Calu3 (cell line): Measurements from ENCODE around the gene CC2D1A. TPM values are rescaled to one million over a fixed set of nuclear protein-coding genes. Genes with fewer than 3 reads are reported as not detected.

Experiments used
- BruUV-seq: library from RNA; stranded (reverse); fragments of 400-500 nt; replicated peaks from 2 replicates; lab custom pipeline; 2021; lab: Mats Ljungman, UMichigan
- CTCF ChIA-PET: fragments of 300-600 bp; sonication (Branson Sonifier 250); formaldehyde crosslinking; loops from one replicate; lab custom pipeline; 2022; ENCODE audit warnings: antibody characterized with exemption; lab: Charles Lee
- DNase-seq: peaks from one replicate; pipeline ENCODE4 v3.0.0; 2022
- H3K27ac Mint-ChIP-seq: one replicate; pipeline ENCODE4 v1.8.0; 2022; ENCODE audit warnings: mixed read lengths; ENCODE audit not compliant: unreplicated experiment
- H3K27me3 Mint-ChIP-seq: one replicate; pipeline ENCODE4 v1.8.0; 2022; ENCODE audit warnings: mixed read lengths; ENCODE audit not compliant: unreplicated experiment
- H3K36me3 Mint-ChIP-seq: one replicate; pipeline ENCODE4 v1.8.0; 2022; ENCODE audit warnings: mild to moderate bottlenecking, moderate library complexity, mixed read lengths; ENCODE audit not compliant: insufficient read depth, unreplicated experiment
- H3K4me1 Mint-ChIP-seq: one replicate; pipeline ENCODE4 v1.8.0; 2022; ENCODE audit warnings: mild to moderate bottlenecking, low read depth, mixed read lengths; ENCODE audit not compliant: unreplicated experiment
- H3K4me3 Mint-ChIP-seq: one replicate; pipeline ENCODE4 v1.8.0; 2022; ENCODE audit warnings: mild to moderate bottlenecking, low read depth, moderate library complexity, mixed read lengths; ENCODE audit not compliant: unreplicated experiment
- H3K9me3 Mint-ChIP-seq: one replicate; pipeline ENCODE4 v1.8.0; 2022; ENCODE audit warnings: low read depth, mixed read lengths; ENCODE audit not compliant: unreplicated experiment
- intact Hi-C: fragments of 100-400 bp; cut with micrococcal nuclease; formaldehyde crosslinking; loops from one replicate; pipeline ENCODE4 v1.10.0; 2022; ENCODE audit not compliant: unreplicated experiment
- total RNA-seq: library from RNA; stranded (reverse); gene quantifications from 2 replicates; pipeline ENCODE4 v1.2.3, GENCODE V29; 2022
- TF ChIP-seq, protein P1 (sequence below): fragments of 200-600 bp; IDR thresholded peaks from one replicate; pipeline ENCODE4 v1.8.0; 2022; ENCODE audit warnings: antibody characterized with exemption; ENCODE audit not compliant: unreplicated experiment

Gene CC2D1A
- total RNA-seq, 1 experiment from 2014 or later: 41.7 TPM

DNA sequence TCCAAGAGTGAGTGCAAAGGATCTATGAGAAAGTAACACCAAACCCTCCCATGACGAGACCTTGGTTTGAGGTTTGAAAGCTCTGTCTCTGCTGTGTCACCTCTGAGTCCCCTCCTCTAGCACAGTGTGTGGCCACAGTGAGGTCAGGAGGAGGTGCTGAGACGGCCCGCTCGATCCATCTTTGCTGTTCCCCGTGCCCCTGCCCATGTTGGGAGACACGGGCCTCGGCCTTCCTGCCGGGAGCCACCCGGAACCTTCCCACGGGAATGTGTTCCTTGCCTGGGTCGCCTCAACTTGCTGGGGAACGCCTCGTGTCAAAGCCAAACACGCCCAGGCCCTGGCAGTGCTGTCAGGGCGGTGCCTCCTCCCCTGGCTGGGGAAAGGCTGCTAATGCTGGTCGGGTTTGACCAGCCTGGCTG is 19.0 kb upstream of the CC2D1A start:
- TF ChIP-seq, protein P1, sequence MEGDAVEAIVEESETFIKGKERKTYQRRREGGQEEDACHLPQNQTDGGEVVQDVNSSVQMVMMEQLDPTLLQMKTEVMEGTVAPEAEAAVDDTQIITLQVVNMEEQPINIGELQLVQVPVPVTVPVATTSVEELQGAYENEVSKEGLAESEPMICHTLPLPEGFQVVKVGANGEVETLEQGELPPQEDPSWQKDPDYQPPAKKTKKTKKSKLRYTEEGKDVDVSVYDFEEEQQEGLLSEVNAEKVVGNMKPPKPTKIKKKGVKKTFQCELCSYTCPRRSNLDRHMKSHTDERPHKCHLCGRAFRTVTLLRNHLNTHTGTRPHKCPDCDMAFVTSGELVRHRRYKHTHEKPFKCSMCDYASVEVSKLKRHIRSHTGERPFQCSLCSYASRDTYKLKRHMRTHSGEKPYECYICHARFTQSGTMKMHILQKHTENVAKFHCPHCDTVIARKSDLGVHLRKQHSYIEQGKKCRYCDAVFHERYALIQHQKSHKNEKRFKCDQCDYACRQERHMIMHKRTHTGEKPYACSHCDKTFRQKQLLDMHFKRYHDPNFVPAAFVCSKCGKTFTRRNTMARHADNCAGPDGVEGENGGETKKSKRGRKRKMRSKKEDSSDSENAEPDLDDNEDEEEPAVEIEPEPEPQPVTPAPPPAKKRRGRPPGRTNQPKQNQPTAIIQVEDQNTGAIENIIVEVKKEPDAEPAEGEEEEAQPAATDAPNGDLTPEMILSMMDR: no peak
- Mint-ChIP-seq H3K9me3 (no peaks in the 10 kb centered on the region), H3K4me1 (no peaks in the 10 kb centered on the region), H3K36me3 (no peaks in the 10 kb centered on the region), H3K27me3 (no peaks in the 10 kb centered on the region), H3K27ac (no peak overlapping the region), H3K4me3 (no peak overlapping the region)
- no TSS peak for BruUV-seq
- CTCF ChIA-PET: interaction anchor here (0.5 kb wide), 2 partner anchors 15 to 609 kb away, joined by 3 read pairs; no protein-coding TSS in a partner anchor
- intact Hi-C loops: no loop called here
- no peak for DNase-seq

DNA sequence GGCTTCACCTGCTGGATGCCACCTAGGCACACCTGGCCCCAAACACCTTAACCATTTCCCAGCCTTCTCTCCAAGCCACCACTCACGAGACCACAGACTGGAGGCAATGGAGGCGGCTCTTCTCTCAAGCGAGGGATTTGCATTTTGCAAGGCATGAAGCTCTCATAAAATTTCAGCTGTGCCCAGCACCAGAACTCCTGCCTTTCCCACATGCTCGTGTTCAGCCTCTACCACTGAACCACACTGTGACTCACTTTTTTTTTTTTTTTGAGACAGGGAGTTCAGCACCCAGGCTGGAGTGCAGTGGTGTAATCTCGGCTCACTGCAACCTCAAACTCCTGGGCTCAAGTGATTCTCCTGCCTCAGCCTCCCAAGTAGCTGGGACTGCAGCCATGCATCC is 18.5 kb upstream of the CC2D1A start:
- BruUV-seq: no TSS peak
- TF ChIP-seq, protein P1: no peak
- no peak overlapping the region for H3K27ac Mint-ChIP-seq
- H3K36me3 Mint-ChIP-seq: no peaks in the 10 kb centered on the region
- no peaks in the 10 kb centered on the region for H3K4me1 Mint-ChIP-seq
- intact Hi-C loops: no loop called here
- CTCF ChIA-PET: interaction anchor here (0.7 kb wide), 1 partner anchor 159 kb away, joined by 3 read pairs; no protein-coding TSS in a partner anchor
- DNase-seq: no peak
- H3K4me3 Mint-ChIP-seq: no peak overlapping the region
- no peaks in the 10 kb centered on the region for H3K9me3 Mint-ChIP-seq
- H3K27me3 Mint-ChIP-seq: no peaks in the 10 kb centered on the region

DNA sequence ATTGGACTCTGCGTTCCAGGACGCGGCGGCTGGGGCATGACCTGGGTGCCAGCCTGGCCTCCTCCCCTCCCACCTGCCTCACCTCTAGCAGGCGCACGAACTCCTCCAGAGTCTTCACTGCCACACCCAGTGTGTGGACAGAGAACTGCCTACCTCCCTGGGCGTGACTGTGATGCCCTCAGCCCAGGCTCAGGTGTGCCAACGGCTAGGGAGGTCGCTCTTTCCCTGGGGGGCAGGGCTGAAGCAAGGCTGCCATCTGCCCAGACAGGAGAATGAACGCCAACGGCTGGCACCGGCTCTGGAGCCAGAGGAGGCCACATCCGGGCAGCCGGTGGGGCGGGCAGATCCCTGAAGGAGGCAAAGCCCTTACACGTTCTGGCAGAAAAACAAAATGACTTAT is 17.7 kb upstream of the CC2D1A start:
- intact Hi-C loops: no loop called here
- CTCF ChIA-PET: interaction anchor here (0.7 kb wide), 1 partner anchor 159 kb away, joined by 3 read pairs; no protein-coding TSS in a partner anchor
- BruUV-seq: no TSS peak
- Mint-ChIP-seq H3K27ac (no peak overlapping the region), H3K4me1 (no peaks in the 10 kb centered on the region), H3K27me3 (no peaks in the 10 kb centered on the region), H3K4me3 (no peak overlapping the region), H3K9me3 (no peaks in the 10 kb centered on the region), H3K36me3 (no peaks in the 10 kb centered on the region)
- DNase-seq: no peak
- TF ChIP-seq, protein P1: no peak

DNA sequence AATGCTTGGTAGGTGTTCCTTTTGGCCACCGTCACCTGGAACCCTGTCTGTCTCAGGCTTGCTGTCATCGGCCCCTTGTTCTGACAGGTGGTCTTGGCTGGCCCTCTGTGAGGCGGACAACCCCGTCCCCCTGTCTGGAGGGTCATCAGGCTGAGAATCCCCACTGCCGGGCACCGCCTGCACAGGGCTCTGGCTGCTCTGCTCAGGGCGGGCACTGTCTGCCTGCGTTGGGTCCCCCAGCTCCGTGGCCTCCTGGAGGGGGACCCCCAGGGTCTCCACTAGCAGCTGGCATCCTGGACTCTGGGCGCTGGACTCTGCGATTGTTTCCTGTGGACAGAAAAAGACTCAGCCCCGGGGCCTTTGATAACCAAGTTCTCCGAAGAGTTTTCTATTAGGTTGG is 15.9 kb upstream of the CC2D1A start:
- no peaks in the 10 kb centered on the region for H3K36me3 Mint-ChIP-seq
- H3K27ac Mint-ChIP-seq: no peak overlapping the region
- DNase-seq: no peak
- CTCF ChIA-PET: no interaction called here
- H3K27me3 Mint-ChIP-seq: no peaks in the 10 kb centered on the region
- no peaks in the 10 kb centered on the region for H3K4me1 Mint-ChIP-seq
- no peak overlapping the region for H3K4me3 Mint-ChIP-seq
- BruUV-seq: no TSS peak
- H3K9me3 Mint-ChIP-seq: no peaks in the 10 kb centered on the region
- intact Hi-C loops: no loop called here
- TF ChIP-seq, protein P1: no peak
